ENCODE data around the gene CDKN2B-AS1. TPM values are rescaled to one million over a fixed set of nuclear protein-coding genes. Genes with fewer than 3 reads are reported as not detected.

CDKN2B-AS1 gene
- polyA plus RNA-seq, 1 experiment, result 2.8 TPM

DNA sequence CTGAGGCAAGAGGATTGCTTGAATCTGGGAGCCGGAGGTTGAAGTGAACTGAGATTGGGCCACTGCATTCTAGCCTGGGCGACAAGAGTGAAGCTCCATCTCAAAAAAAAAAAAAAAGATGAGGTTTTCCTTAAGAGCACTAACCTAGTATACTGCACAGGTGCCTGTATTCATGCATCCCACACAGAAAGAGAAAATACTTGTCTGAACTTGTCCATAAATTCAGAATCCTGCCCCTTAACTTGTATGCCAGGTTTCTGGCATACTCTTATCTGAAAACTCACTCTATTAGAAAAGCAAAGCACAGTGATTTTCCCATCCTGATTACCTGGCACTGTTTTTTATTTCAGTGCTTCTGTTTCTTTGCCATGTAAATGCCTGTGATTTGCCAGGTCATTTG is 139.8 kb downstream of the CDKN2B-AS1 start:
- ChIA-PET POLR2A (no interaction called here), CTCF (no interaction called here)
- H3K27me3 ChIP-seq (ENCODE audit: control insufficient read depth, insufficient read depth, low read length), result no peaks in the 10 kb centered on the region
- TF ChIP-seq, protein P1, sequence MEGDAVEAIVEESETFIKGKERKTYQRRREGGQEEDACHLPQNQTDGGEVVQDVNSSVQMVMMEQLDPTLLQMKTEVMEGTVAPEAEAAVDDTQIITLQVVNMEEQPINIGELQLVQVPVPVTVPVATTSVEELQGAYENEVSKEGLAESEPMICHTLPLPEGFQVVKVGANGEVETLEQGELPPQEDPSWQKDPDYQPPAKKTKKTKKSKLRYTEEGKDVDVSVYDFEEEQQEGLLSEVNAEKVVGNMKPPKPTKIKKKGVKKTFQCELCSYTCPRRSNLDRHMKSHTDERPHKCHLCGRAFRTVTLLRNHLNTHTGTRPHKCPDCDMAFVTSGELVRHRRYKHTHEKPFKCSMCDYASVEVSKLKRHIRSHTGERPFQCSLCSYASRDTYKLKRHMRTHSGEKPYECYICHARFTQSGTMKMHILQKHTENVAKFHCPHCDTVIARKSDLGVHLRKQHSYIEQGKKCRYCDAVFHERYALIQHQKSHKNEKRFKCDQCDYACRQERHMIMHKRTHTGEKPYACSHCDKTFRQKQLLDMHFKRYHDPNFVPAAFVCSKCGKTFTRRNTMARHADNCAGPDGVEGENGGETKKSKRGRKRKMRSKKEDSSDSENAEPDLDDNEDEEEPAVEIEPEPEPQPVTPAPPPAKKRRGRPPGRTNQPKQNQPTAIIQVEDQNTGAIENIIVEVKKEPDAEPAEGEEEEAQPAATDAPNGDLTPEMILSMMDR (IDR thresholded peaks at IDR 0.05; ENCODE audit: low read depth, low read length), result no peak
- H3K9me3 ChIP-seq (ENCODE audit: control insufficient read depth, insufficient read depth, low read length), result no peaks in the 10 kb centered on the region
- H3K4me3 ChIP-seq (ENCODE audit: low read depth, low read length), result no peak overlapping the region
- no peak overlapping the region for H3K27ac ChIP-seq (ENCODE audit: low read depth, low read length)
- DNase-seq (ENCODE audit: low read depth, low spot score), result no peak

DNA sequence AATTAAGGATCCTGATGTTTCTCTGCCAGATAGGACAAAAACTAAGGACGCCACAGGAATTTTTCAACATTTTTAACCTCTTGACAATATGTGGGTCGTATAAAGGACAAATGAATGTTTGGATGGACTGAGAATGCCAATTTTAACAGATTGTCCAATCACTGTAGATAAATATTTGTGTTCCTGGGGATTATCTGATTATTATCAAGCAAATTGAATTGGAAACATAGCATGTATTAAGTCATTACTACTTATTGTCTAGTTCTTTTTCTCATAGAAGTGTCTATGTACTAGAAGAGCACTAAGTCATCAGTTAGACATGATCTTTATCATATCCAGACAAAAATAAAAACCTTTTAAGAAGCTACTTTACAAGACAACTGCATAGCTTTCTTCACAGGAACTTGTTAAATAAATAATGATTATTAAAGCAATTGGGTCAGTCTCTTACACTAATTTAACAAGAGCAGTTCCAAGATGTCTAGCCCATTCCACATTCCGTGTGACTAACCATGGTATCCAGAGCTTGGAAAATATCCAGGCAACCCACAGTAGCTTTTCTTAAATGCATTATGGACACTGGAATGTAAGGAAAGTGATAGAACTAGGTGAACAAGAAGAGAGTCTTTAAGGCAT is 142.0 kb downstream of the CDKN2B-AS1 start:
- TF ChIP-seq, protein P1 (IDR thresholded peaks at IDR 0.05; ENCODE audit: low read depth, low read length), result no peak

DNA sequence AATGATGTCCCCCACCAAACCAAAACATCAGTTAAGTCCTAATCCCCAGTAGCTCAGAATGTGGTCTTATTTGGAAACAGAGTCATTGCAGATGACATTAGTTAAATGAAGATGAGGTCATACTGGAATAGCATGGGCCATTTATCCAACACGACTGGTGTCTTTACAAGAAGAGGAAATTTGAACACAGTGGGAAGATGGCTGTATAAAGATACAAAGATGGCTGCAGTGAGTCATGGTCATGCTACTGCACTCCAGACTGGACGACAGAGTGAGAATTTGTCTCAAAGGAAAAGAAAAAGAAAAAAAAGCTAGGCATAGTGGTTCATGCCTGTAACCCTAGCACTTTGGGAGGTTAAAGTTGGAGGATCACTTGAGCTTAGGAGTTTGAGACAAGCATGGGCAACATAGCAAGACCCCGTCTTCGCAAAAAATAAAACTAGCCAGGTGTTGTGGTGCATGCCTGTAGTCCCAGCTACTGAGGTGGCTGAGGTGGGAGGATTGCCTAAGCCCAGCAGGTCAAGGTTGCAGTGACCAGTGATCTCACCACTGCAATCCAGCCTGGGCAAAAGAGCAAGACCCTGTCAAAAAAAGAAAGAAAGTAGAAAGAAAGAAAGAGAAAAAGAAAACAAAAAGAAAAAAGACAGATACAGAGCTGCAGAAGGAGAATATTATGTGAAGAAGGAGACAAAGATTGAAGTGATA is 144.5 kb downstream of the CDKN2B-AS1 start:
- H3K9me3 ChIP-seq (ENCODE audit: control insufficient read depth, insufficient read depth, low read length), result no peaks in the 10 kb centered on the region
- no peak overlapping the region for H3K4me3 ChIP-seq (ENCODE audit: low read depth, low read length)
- ChIA-PET CTCF (interaction anchor here (1.0 to 1.4 kb wide), 4 partner anchors 20 to 131 kb away, joined by 3 to 5 read pairs (median 4); no protein-coding TSS in a partner anchor), POLR2A (no interaction called here)
- H3K27me3 ChIP-seq (ENCODE audit: control insufficient read depth, insufficient read depth, low read length), result no peaks in the 10 kb centered on the region
- DNase-seq (ENCODE audit: low read depth, low spot score), result no peak
- H3K27ac ChIP-seq (ENCODE audit: low read depth, low read length), result no peak overlapping the region
- TF ChIP-seq, protein P1 (IDR thresholded peaks at IDR 0.05; ENCODE audit: low read depth, low read length), result no peak

More for the DNA sequence above, 142.0 kb downstream of the CDKN2B-AS1 start:
- ChIA-PET POLR2A (interaction anchor here (0.7 kb wide), 1 partner anchor 18 kb away, joined by 4 read pairs; no protein-coding TSS in a partner anchor), CTCF (interaction anchor here (0.6 to 2.5 kb wide), 5 partner anchors 17 to 323 kb away, joined by 3 to 10 read pairs (median 6); partner anchors contain the start of gene CDKN2B)
- peak; percentile 61 for DNase-seq (ENCODE audit: low read depth, low spot score)
- Histone ChIP-seq H3K4me3 (ENCODE audit: low read depth, low read length) (no peak overlapping the region), H3K27ac (ENCODE audit: low read depth, low read length) (no peak overlapping the region), H3K9me3 (ENCODE audit: control insufficient read depth, insufficient read depth, low read length) (no peaks in the 10 kb centered on the region), H3K27me3 (ENCODE audit: control insufficient read depth, insufficient read depth, low read length) (no peaks in the 10 kb centered on the region)

DNA sequence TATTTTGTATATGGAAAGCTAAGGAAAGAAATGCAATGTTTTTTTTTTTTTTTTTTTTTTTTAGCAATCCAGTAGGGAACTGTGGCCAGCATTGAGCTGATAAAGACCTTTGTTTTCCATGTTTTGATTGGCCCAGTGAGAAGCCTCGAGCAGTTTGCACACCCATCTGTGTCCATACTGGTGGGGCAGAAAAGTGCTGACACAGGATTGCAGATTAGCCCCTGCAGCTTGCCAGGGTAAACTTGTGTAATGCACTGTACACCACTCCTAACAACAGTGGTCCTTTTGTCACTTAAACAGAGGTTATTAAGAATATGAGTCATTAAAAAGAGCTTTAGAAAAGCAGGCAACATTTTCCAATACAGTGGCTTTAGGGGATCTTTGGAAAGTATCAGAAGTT is 147.3 kb downstream of the CDKN2B-AS1 start:
- POLR2A ChIA-PET, result interaction anchor here (0.7 kb wide), 1 partner anchor 22 kb away, joined by 8 read pairs; no protein-coding TSS in a partner anchor
- no peaks in the 10 kb centered on the region for H3K9me3 ChIP-seq (ENCODE audit: control insufficient read depth, insufficient read depth, low read length)
- no peak overlapping the region for H3K27ac ChIP-seq (ENCODE audit: low read depth, low read length)
- H3K4me3 ChIP-seq (ENCODE audit: low read depth, low read length), result no peak overlapping the region
- CTCF ChIA-PET, result interaction anchor here (0.9 to 1.8 kb wide), 6 partner anchors 15 to 133 kb away, joined by 3 to 6 read pairs (median 3); partner anchors contain the start of gene CDKN2B
- no peak for DNase-seq (ENCODE audit: low read depth, low spot score)
- TF ChIP-seq, protein P1 (IDR thresholded peaks at IDR 0.05; ENCODE audit: low read depth, low read length), result no peak
- H3K27me3 ChIP-seq (ENCODE audit: control insufficient read depth, insufficient read depth, low read length), result no peaks in the 10 kb centered on the region

DNA sequence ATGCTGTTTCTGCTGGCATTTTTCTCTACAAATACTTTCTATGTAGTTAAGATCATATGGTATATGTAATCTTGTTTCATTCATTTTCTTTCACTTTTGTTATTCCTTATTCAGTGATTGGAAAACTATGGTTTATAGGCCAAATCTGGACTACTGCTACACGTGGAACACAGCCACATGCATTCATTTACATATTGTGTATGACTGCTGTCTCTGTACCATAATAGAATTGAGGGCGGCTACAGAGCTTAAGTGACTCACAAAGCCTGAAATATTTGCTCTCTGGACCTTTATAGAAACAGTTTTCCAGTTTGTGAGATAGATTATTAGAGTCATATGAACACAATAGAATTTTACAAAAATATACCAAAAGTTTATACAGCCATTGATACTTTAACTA is 148.1 kb downstream of the CDKN2B-AS1 start:
- H3K9me3 ChIP-seq (ENCODE audit: control insufficient read depth, insufficient read depth, low read length), result no peaks in the 10 kb centered on the region
- CTCF ChIA-PET, result interaction anchor here (0.9 to 1.8 kb wide), 4 partner anchors 16 to 134 kb away, joined by 3 to 6 read pairs (median 3); partner anchors contain the start of gene CDKN2B

More for the DNA sequence above, 148.1 kb downstream of the CDKN2B-AS1 start:
- DNase-seq (ENCODE audit: low read depth, low spot score), result no peak
- TF ChIP-seq, protein P1 (IDR thresholded peaks at IDR 0.05; ENCODE audit: low read depth, low read length), result no peak
- H3K27ac ChIP-seq (ENCODE audit: low read depth, low read length), result no peak overlapping the region
- POLR2A ChIA-PET, result no interaction called here
- no peak overlapping the region for H3K4me3 ChIP-seq (ENCODE audit: low read depth, low read length)
- H3K27me3 ChIP-seq (ENCODE audit: control insufficient read depth, insufficient read depth, low read length), result no peaks in the 10 kb centered on the region
